Suprapubic skin (tissue), 4 donors: ENCODE data around the gene ASIC4. TPM values are rescaled to one million over a fixed set of nuclear protein-coding genes. Genes with fewer than 3 reads are reported as not detected.

Experiments used
- DNase-seq, 2 donors: peaks; one replicate each; pipeline ENCODE4 v3.0.0-alpha.2; 2019; ENCODE audit warnings: low spot score in 2 of 2
- H3K27ac ChIP-seq: fragments of 200-600 bp; sonication (generic); one replicate; pipeline ENCODE4 v1.5.1; 2019
- H3K27me3 ChIP-seq: fragments of 200-600 bp; sonication (generic); one replicate; pipeline ENCODE4 v1.5.1; 2019
- H3K36me3 ChIP-seq: fragments of 200-600 bp; sonication (generic); one replicate; pipeline ENCODE4 v1.5.1; 2019
- H3K4me1 ChIP-seq: fragments of 200-600 bp; sonication (generic); one replicate; pipeline ENCODE4 v1.5.1; 2019
- H3K4me3 ChIP-seq: fragments of 200-600 bp; sonication (generic); one replicate; pipeline ENCODE4 v1.5.1; 2019; ENCODE audit warnings: mild to moderate bottlenecking
- H3K9me3 ChIP-seq: fragments of 200-600 bp; sonication (generic); one replicate; pipeline ENCODE4 v1.5.1; 2019
- CTCF ChIP-seq, 2 donors: fragments of 200-600 bp in 1 of 2; fragments of 450-650 bp in 1 of 2; sonication (generic) in 1 of 2; IDR thresholded peaks; one replicate each; pipeline ENCODE4 v1.5.1; 2016 to 2019; ENCODE audit warnings: antibody characterized with exemption in 2 of 2, mild to moderate bottlenecking in 1 of 2, moderate library complexity in 1 of 2
- EP300 ChIP-seq: sonication (generic); formaldehyde crosslinking; IDR thresholded peaks from one replicate; pipeline ENCODE4 v1.6.1; 2017; ENCODE audit warnings: antibody characterized with exemption
- POLR2A ChIP-seq, 2 donors: fragments of 450-650 bp; IDR thresholded peaks; one replicate each; pipeline ENCODE4 v1.6.1; 2017; ENCODE audit warnings: antibody characterized with exemption in 2 of 2, mild to moderate bottlenecking in 2 of 2, moderate library complexity in 2 of 2
- POLR2AphosphoS5 ChIP-seq, 3 donors: sonication (generic); formaldehyde crosslinking; IDR thresholded peaks; one replicate each; pipeline ENCODE4 v1.6.1; 2017; ENCODE audit warnings: antibody characterized with exemption in 3 of 3
- WGBS: methylation state at CpG from one replicate; pipeline ENCODE4 v1.1.5; 2018; 5-methylcytosine and 5-hydroxymethylcytosine counted together
- total RNA-seq, 4 donors: library from RNA; depleted of rRNA; stranded (reverse); fragments of >200 nt; gene quantifications; one replicate each; pipeline ENCODE4 v1.1.0, GENCODE V29; 2016

ASIC4 gene
- total RNA-seq, 4 donors from 2014 or later = not detected

GRCh38 chr2:219572237-219573001, 58.1 kb downstream of the ASIC4 start, which contains the start of gene INHA:
INHA (plus strand) TSS chr2:219572310; CDS start chr2:219572375, 65 bp downstream.
- Histone ChIP-seq H3K4me1 (peaks cover 20% of the 10 kb centered on the region), H3K27me3 (peaks cover 16% of the 10 kb centered on the region), H3K36me3 (peaks cover 8% of the 10 kb centered on the region), H3K9me3 (no peaks in the 10 kb centered on the region), H3K4me3 (peak within 1 kb of the TSS; percentile 93), H3K27ac (peak within 1 kb of the TSS; percentile 86)
- WGBS = 76% methylated on average over 12 of the region's 13 CpGs
- no peak for DNase-seq
- TF ChIP-seq CTCF (IDR thresholded peaks at IDR 0.05) (no peak), EP300 (no peak), POLR2A (IDR thresholded peaks at IDR 0.05) (no peak), POLR2AphosphoS5 (IDR thresholded peaks at IDR 0.05) (no peak)

- Histone ChIP-seq H3K27ac (no peak overlapping the region), H3K27me3 (peaks cover 19% of the 10 kb centered on the region), H3K9me3 (no peaks in the 10 kb centered on the region), H3K4me1 (peaks cover 20% of the 10 kb centered on the region), H3K36me3 (peaks cover under 1% of the 10 kb centered on the region), H3K4me3 (no peak overlapping the region)
- TF ChIP-seq CTCF (IDR thresholded peaks at IDR 0.05) = no peak
- TF ChIP-seq POLR2AphosphoS5 (IDR thresholded peaks at IDR 0.05) = no peak
- TF ChIP-seq EP300 = no peak
- no peak for TF ChIP-seq POLR2A (IDR thresholded peaks at IDR 0.05)
- DNase-seq = no peak
- WGBS = 72% methylated on average over 5 of the region's 5 CpGs
These were observed 58.9 kb downstream of the ASIC4 start for GRCh38 chr2:219573166-219573565.

GRCh38 chr2:219574484-219575311, 60.4 kb downstream of the ASIC4 start:
- peaks cover 23% of the 10 kb centered on the region for H3K4me1 ChIP-seq
- no peak overlapping the region for H3K27ac ChIP-seq
- H3K27me3 ChIP-seq = peaks cover 19% of the 10 kb centered on the region
- TF ChIP-seq EP300 (no peak), POLR2A (IDR thresholded peaks at IDR 0.05) (no peak), POLR2AphosphoS5 (IDR thresholded peaks at IDR 0.05) (no peak), CTCF (IDR thresholded peaks at IDR 0.05) (no peak)
- no peaks in the 10 kb centered on the region for H3K9me3 ChIP-seq
- no peaks in the 10 kb centered on the region for H3K36me3 ChIP-seq
- H3K4me3 ChIP-seq = no peak overlapping the region
- DNase-seq = no peak
- WGBS = 73% methylated on average over 15 of the region's 22 CpGs

GRCh38 chr2:219575566-219576504, 61.6 kb downstream of the ASIC4 start:
- Histone ChIP-seq H3K9me3 (no peaks in the 10 kb centered on the region), H3K4me1 (peaks cover 15% of the 10 kb centered on the region), H3K4me3 (no peak overlapping the region), H3K27me3 (peaks cover 19% of the 10 kb centered on the region), H3K27ac (no peak overlapping the region), H3K36me3 (no peaks in the 10 kb centered on the region)
- WGBS = 87% methylated on average over 6 of the region's 6 CpGs
- no peak for DNase-seq
- no peak for TF ChIP-seq POLR2AphosphoS5 (IDR thresholded peaks at IDR 0.05)
